IMR-90 (cell line): ENCODE results near the gene ATP6V0C. TPM values are rescaled to one million over a fixed set of nuclear protein-coding genes. Genes with fewer than 3 reads are reported as not detected.

Experiments
- ATAC-seq: fragments of 200-7000 bp; cut with Tn5 transposase; 2 replicates; pipeline ENCODE4 v1.9.1; 2020; ENCODE audit warnings: low read depth, mild to moderate bottlenecking, moderate library complexity
- BruUV-seq: library from RNA; stranded (reverse); fragments of 400-500 nt; replicated peaks from 2 replicates; lab custom pipeline; 2021; lab: Mats Ljungman, UMichigan
- CTCF ChIA-PET: fragments of 300-600 bp; formaldehyde crosslinking; extraction: SDS; loops from one replicate; lab custom pipeline; 2021; ENCODE audit warnings: antibody characterized with exemption; lab: Yijun Ruan, JAX
- POLR2A ChIA-PET: fragments of 300-600 bp; sonication (Branson Sonifier 250); formaldehyde crosslinking; loops from one replicate; lab custom pipeline; 2022; ENCODE audit warnings: antibody characterized with exemption; ENCODE audit not compliant: unreplicated experiment; lab: Charles Lee
- DNase-seq: peaks from one replicate; pipeline ENCODE4 v3.0.0; 2013
- H2AFZ ChIP-seq: replicated peaks from 2 replicates; pipeline ENCODE3; 2013; ENCODE audit warnings: low read length, mild to moderate bottlenecking; ENCODE audit not compliant: poor library complexity
- H2AK5ac ChIP-seq: 2 replicates; pipeline ENCODE4 v1.6.1; 2013; ENCODE audit warnings: low read depth, low read length, inconsistent platforms
- H2AK9ac ChIP-seq: replicated peaks from 2 replicates; pipeline ENCODE3; 2013; ENCODE audit warnings: mild to moderate bottlenecking, low read depth, low read length, moderate library complexity; ENCODE audit not compliant: poor library complexity
- H2BK120ac ChIP-seq: 2 replicates; pipeline ENCODE4 v1.6.1; 2013; ENCODE audit warnings: low read depth, low read length, inconsistent platforms
- H2BK15ac ChIP-seq: 3 replicates; pipeline ENCODE4 v1.6.1; 2013; ENCODE audit warnings: low read depth, low read length, inconsistent platforms
- H2BK20ac ChIP-seq: 2 replicates; pipeline ENCODE4 v1.6.1; 2013; ENCODE audit warnings: low read depth, mild to moderate bottlenecking, inconsistent platforms, low read length, moderate library complexity
- H2BK5ac ChIP-seq: 2 replicates; pipeline ENCODE4 v1.6.1; 2013; ENCODE audit warnings: mild to moderate bottlenecking, low read depth, low read length, inconsistent platforms; ENCODE audit not compliant: poor library complexity, severe bottlenecking
- H3K14ac ChIP-seq: replicated peaks from 2 replicates; pipeline ENCODE4 v1.6.1; 2013; ENCODE audit warnings: low read depth, low read length, inconsistent platforms
- H3K18ac ChIP-seq: 2 replicates; pipeline ENCODE4 v1.6.1; 2013; ENCODE audit warnings: low read depth, low read length, control low read depth
- H3K23ac ChIP-seq: 2 replicates; pipeline ENCODE4 v1.6.1; 2013; ENCODE audit warnings: low read depth, low read length, inconsistent platforms
- H3K27ac ChIP-seq: 2 replicates; pipeline ENCODE4 v1.5.1; 2013; ENCODE audit warnings: mild to moderate bottlenecking, control low read depth, low read length; ENCODE audit not compliant: insufficient read depth
- H3K27me3 ChIP-seq: 2 replicates; pipeline ENCODE4 v1.6.1; 2013; ENCODE audit warnings: low read length; ENCODE audit not compliant: control insufficient read depth, insufficient read depth
- H3K36me3 ChIP-seq: 2 replicates; pipeline ENCODE4 v1.6.1; 2013; ENCODE audit warnings: low read length, mixed read lengths; ENCODE audit not compliant: control insufficient read depth, insufficient read depth
- H3K4ac ChIP-seq: 2 replicates; pipeline ENCODE4 v1.6.1; 2013; ENCODE audit warnings: low read depth, low read length, inconsistent platforms
- H3K4me1 ChIP-seq: 2 replicates; pipeline ENCODE4 v1.6.1; 2013; ENCODE audit warnings: low read length, mixed read lengths; ENCODE audit not compliant: control insufficient read depth, insufficient read depth
- H3K4me2 ChIP-seq: 2 replicates; pipeline ENCODE4 v1.6.1; 2013; ENCODE audit warnings: low read depth, mild to moderate bottlenecking, control low read depth, low read length, moderate library complexity
- H3K4me3 ChIP-seq: 2 replicates; pipeline ENCODE4 v1.5.1; 2013; ENCODE audit warnings: low read depth, mild to moderate bottlenecking, control low read depth, low read length, moderate library complexity; ENCODE audit not compliant: insufficient read depth
- H3K56ac ChIP-seq: 2 replicates; pipeline ENCODE4 v1.6.1; 2013; ENCODE audit warnings: low read length, inconsistent platforms; ENCODE audit not compliant: insufficient read depth; ENCODE audit errors: extremely low read depth
- H3K79me1 ChIP-seq, 2 experiments: 2 replicates each; pipeline ENCODE4 v1.6.1; 2013; ENCODE audit warnings: low read length in 2 of 2, inconsistent platforms in 1 of 2, low read depth in 1 of 2
- H3K9ac ChIP-seq: 2 replicates; pipeline ENCODE4 v1.6.1; 2013; ENCODE audit warnings: low read depth, low read length, control low read depth
- H3K9me1 ChIP-seq: 2 replicates; pipeline ENCODE4 v1.6.1; 2013; ENCODE audit warnings: low read length, inconsistent platforms; ENCODE audit not compliant: insufficient read depth
- H3K9me3 ChIP-seq: 2 replicates; pipeline ENCODE4 v1.6.1; 2013; ENCODE audit warnings: low read length; ENCODE audit not compliant: control insufficient read depth, insufficient read depth
- H4K20me1 ChIP-seq: 2 replicates; pipeline ENCODE4 v1.6.1; 2013; ENCODE audit warnings: low read length, inconsistent platforms; ENCODE audit not compliant: insufficient read depth
- H4K5ac ChIP-seq: 2 replicates; pipeline ENCODE4 v1.6.1; 2013; ENCODE audit warnings: mild to moderate bottlenecking, low read depth, low read length, control low read depth
- H4K8ac ChIP-seq, 2 experiments: 2 replicates each; pipeline ENCODE4 v1.6.1; 2013; ENCODE audit warnings: low read depth in 2 of 2, low read length in 2 of 2, control low read depth in 1 of 2, inconsistent platforms in 1 of 2
- H4K91ac ChIP-seq: 2 replicates; pipeline ENCODE4 v1.6.1; 2013; ENCODE audit warnings: low read depth, low read length, inconsistent platforms; ENCODE audit not compliant: insufficient read depth
- FOS ChIP-seq: fragments of 150-350 bp; IDR thresholded peaks from 2 replicates; pipeline ENCODE4 v1.6.1; 2016; ENCODE audit warnings: low read depth, low read length
- MAZ ChIP-seq: IDR thresholded peaks from 2 replicates; pipeline ENCODE4 v1.6.1; 2012; ENCODE audit warnings: low read depth, mild to moderate bottlenecking, low read length, improper control_type of control experiment, moderate library complexity, borderline replicate concordance
- POLR2A ChIP-seq: IDR thresholded peaks from 2 replicates; pipeline ENCODE4 v1.6.1; 2012; ENCODE audit warnings: mild to moderate bottlenecking, low read depth, low read length
- RAD21 ChIP-seq: IDR thresholded peaks from 2 replicates; pipeline ENCODE4 v1.6.1; 2012; ENCODE audit warnings: low read length, improper control_type of control experiment
- WGBS, 2 experiments: methylation state at CpG; one replicate each; pipeline versions ENCODE4 v1.1.5 to v1.1.7; 2013; ENCODE audit warnings: missing lambda C conversion rate in 2 of 2; ENCODE audit not compliant: insufficient read length in 1 of 2; ENCODE audit errors: extremely low coverage in 2 of 2; 5-methylcytosine and 5-hydroxymethylcytosine counted together
- dilution Hi-C: fragments of 300-500 bp; cut with HindIII; formaldehyde crosslinking; loops from one replicate; pipeline ENCODE4 v1.14.3; 2018; ENCODE audit warnings: low sequenced_read_pairs; ENCODE audit not compliant: unreplicated experiment
- in situ Hi-C: fragments of 300-500 bp; cut with MboI; formaldehyde crosslinking; loops from 3 replicates; pipeline ENCODE4 v1.14.3; 2019; ENCODE audit warnings: low sequenced_read_pairs, inconsistent platforms, mixed read lengths
- intact Hi-C: fragments of 100-400 bp; cut with micrococcal nuclease; formaldehyde crosslinking; loops from 2 replicates; pipeline ENCODE4 v1.10.0; 2022
- polyA plus RNA-seq, 3 experiments: library from polyadenylated mRNA; depleted of rRNA; stranded (reverse); fragments of >200 nt; gene quantifications; 2 replicates each; pipeline ENCODE4 v1.2.3, GENCODE V29; 2012; ENCODE audit warnings: low replicate concordance in 1 of 3
- total RNA-seq: library from RNA; depleted of rRNA; stranded (reverse); fragments of >200 nt; gene quantifications from 2 replicates; pipeline ENCODE4 v1.2.3, GENCODE V29; 2012

Gene ATP6V0C
- total and polyA plus RNA-seq, 2 of the 4 experiments (the other 2 are of a cell fraction), result 8.4 to 107 TPM

- H3K9ac ChIP-seq, result no peak overlapping the region
- no peaks in the 10 kb centered on the region for H3K27me3 ChIP-seq
- peak overlapping the region; percentile 10; the same call in 1 of the 2 replicates for H3K18ac ChIP-seq
- TF ChIP-seq FOS, result no peak
- no peak for TF ChIP-seq MAZ
- no peak; the same call in 1 of the 2 replicates for TF ChIP-seq POLR2A
- no peak for TF ChIP-seq RAD21
- peaks cover 2% of the 10 kb centered on the region; the same call in 1 of the 2 replicates for H3K36me3 ChIP-seq
- peaks cover 21% of the 10 kb centered on the region for H3K4me1 ChIP-seq
- ATAC-seq, result no peak
- H2AK9ac ChIP-seq, result peak overlapping the region; percentile 85
- H2BK20ac ChIP-seq, result peak overlapping the region; percentile 49; the same call in 1 of the 2 replicates
- DNase-seq, result peak; percentile 93
- peak overlapping the region; percentile 65; the same call in 1 of the 2 replicates for H3K27ac ChIP-seq
- CTCF ChIA-PET, result interaction anchor here (0.6 kb wide), 1 partner anchor 32 kb away, joined by 3 read pairs; no protein-coding TSS in a partner anchor
- H2AFZ ChIP-seq, result peak overlapping the region; percentile 71
- POLR2A ChIA-PET, result interaction anchor here (0.6 kb wide), 1 partner anchor 9 kb away, joined by 6 read pairs; no protein-coding TSS in a partner anchor
- in situ Hi-C loops, result no loop called here
- H3K9me1 ChIP-seq, result peaks cover 18% of the 10 kb centered on the region
- BruUV-seq, result no TSS peak
- H4K5ac ChIP-seq, result peak overlapping the region; percentile 55
- H4K8ac ChIP-seq, result peak overlapping the region; percentile 39 to 64; a peak in 3 of 4 replicates
- peak overlapping the region; percentile 46 for H2BK120ac ChIP-seq
- H3K4me2 ChIP-seq, result 0 out of 2 replicates have a peak overlapping the region, but pooled peaks have one; percentile 22
- intact Hi-C loops, result no loop called here
- no peak overlapping the region; the same call in 2 of the 3 replicates for H2BK15ac ChIP-seq
- no peaks in the 10 kb centered on the region for H3K9me3 ChIP-seq
- H2BK5ac ChIP-seq, result peak overlapping the region; percentile 66
- peaks cover 0 to 30% of the 10 kb centered on the region in 2 experiments; a peak in 3 of 4 replicates for H3K79me1 ChIP-seq
- H4K20me1 ChIP-seq, result peaks cover 21% of the 10 kb centered on the region
- peak overlapping the region; percentile 94; the same call in 1 of the 2 replicates for H2AK5ac ChIP-seq
- peak overlapping the region; percentile 78; the same call in 1 of the 2 replicates for H3K14ac ChIP-seq
- peak overlapping the region; percentile 83 for H3K4ac ChIP-seq
- H3K56ac ChIP-seq, result no peak overlapping the region
- H3K23ac ChIP-seq, result peak overlapping the region; percentile 16
- 18% methylated on average over 2 of the region's 9 CpGs; no CpG with 5 or more reads in 1 of the 2 experiments for WGBS, 2 experiments
- peak overlapping the region; percentile 48 for H4K91ac ChIP-seq
- dilution Hi-C loops, result no loop called here
- H3K4me3 ChIP-seq, result no peak overlapping the region
These were observed 21.9 kb downstream of the ATP6V0C start for GRCh38 chr16:2535625-2536013.
